ENCODE measurements around the gene IWS1.
"Not testable (repeated sequence)": the region's sequence is repeated elsewhere in the genome, so short reads cannot be mapped to it uniquely, and the experiment has no call there.

Gene IWS1

DNA sequence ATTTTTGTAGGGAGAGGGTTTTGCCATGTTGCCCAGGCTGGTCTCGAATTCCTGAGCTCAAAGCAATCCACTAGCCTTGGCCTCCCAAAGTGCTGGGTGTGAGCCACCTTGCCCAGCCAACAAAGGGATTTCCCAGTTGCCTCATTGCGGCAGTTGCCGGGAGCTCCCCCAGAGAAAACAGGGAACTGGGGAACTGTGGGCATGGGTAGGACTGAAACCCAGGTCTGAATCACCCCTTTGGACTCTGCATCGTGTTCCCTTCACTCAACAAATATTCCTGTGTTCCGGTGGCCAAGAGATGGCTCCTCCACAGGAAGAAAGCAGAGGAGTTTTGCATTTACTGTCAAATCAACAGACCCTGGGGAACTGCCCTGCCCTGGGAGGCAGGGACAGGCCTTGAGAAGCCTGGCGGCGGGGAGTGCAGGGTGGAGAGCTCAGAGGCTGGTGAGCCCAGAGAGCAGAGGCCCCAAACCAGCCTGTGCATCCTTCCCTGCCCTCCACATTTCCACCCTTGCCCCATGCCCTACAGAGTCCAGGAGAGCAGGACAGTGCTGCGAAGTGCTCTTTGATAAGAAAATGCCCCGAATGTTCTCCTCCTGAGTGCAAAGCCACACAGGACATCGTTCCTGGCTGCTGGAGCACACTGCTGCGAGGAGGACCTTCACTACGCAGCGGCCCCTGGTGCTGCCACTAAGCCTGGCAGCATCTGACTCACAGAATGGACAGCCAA, 34.1 kb upstream of the IWS1 start:
- DNase-seq, result no peak

- DNase-seq, result no peak
Observed at GRCh38 chr2:127559454-127559853, 33.2 kb upstream of the IWS1 start.

GRCh38 chr2:127558911-127559310, 32.6 kb upstream of the IWS1 start:
- no peak for DNase-seq

- DNase-seq, result no peak
Observed at GRCh38 chr2:127552846-127553245, 26.6 kb upstream of the IWS1 start.

DNA sequence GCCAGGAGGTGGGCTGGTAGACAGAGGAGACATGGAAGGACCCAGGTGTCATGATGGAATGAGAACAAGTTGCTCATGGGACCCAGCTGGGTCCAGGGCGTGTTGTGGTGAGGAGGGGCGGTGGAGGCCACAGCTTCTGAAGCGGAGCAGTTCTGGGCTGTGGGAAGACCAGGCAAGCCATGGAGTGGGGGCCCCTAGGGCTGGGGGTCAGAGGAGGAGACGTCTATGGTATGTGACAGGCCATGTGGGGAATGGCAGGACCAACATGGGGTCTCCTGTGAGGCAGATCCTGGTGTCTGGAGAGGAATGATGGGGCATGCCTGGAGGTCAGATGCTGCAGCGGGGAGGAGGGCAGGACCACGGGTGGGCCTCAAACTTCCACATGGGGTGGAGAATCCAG, 26.0 kb upstream of the IWS1 start:
- no peak for DNase-seq

- no peak for DNase-seq
Observed at GRCh38 chr2:127551221-127551930, 25.1 kb upstream of the IWS1 start.

GRCh38 chr2:127546797-127547196, 20.5 kb upstream of the IWS1 start:
- DNase-seq, result no peak

DNA sequence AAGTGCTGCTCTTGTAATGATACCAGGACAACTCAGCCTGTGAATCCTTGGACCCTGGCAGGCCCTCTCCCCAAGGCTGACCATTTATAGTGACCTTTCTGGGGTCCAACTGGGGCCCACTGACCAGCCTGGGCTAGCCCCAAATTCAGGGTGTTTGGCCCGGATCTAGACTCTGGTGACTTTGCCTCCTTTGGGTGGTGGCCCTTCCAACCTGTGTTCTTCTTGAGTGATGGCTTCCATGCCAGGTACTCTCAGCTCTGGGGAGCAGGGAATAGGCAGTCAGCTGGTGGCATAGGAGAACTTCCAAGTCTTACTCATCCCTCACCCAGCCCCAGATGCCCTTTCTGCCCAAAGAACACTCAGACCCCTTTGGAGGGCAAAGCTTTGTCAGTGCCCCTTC, 19.5 kb upstream of the IWS1 start:
- no peak for DNase-seq

- DNase-seq, result no peak
Observed at GRCh38 chr2:127545189-127545588, 18.9 kb upstream of the IWS1 start.

- DNase-seq, result peak; percentile 70
Observed at GRCh38 chr2:127543013-127543501, 16.8 kb upstream of the IWS1 start.

- peak; percentile 50 for DNase-seq
Observed at GRCh38 chr2:127542231-127542630, 15.9 kb upstream of the IWS1 start.

DNA sequence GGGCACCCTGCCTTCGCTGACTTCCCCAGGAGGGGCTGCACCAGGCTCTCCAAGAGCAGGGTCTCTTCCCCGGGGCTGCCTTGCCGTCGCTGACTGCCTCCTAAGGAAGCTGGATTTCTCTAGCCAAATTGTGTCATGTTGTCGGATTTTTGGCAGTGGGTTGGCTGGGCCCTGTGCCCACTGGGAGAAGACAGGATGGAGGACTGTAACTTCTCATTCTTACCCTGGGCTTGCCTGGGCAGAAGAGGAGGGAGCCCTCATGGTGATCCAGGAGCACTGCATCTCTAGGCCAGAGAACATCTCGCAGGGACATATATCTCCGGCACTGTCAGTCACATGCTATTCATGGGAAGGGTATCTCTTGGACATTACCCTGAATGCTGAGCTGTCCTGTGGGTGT, 15.5 kb upstream of the IWS1 start:
- DNase-seq, result no peak

- no peak for DNase-seq
Observed at GRCh38 chr2:127537644-127538043, 11.4 kb upstream of the IWS1 start.

DNA sequence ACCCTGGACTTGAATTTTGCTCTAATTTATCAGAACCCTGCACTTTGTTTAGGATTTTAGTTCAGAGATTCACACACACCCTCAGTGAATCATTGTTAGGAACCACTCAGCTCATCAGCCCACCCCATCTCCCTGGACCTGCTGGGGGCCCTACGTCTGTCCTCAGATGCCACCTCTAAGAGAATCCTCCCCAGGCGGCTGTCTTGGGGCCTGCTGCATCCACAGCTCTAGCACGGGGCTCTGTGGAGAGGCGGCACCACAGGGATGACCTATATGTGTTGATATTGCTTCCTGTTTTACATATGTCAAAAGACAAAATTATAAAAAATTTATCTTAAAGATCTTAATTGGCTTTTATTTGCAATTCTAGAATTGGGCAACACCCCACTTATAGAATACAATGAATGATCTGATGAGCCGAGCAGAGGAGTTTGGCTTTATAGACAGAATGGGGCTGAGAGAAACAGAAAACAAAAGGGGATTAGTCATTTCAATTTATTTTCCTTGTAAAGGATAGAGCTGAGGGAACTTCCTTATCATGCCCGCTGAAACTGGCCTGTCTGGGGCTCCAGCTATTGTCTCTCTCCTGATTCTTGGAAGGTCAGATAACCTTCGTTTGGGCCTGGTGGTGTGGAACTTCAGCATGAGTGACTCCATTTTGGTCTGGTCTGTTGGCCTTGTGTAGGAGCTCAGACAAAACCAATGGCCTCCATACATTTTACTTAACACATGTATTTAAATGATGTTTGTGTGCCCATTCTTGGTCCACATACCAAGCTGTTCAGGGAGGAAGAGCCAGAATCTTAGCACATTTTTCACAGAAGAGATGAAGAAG, 10.6 kb upstream of the IWS1 start:
- no peak for DNase-seq

- DNase-seq, result no peak
Observed at GRCh38 chr2:127535918-127536317, 9.6 kb upstream of the IWS1 start.

- DNase-seq, result no peak
Observed at GRCh38 chr2:127535422-127535901, 9.2 kb upstream of the IWS1 start, which contains the start of gene MYO7B. MYO7B (plus strand) TSS chr2:127535683; CDS start chr2:127559723, 24,040 bp downstream.

GRCh38 chr2:127532296-127532695, 6.0 kb upstream of the IWS1 start:
- DNase-seq, result no peak

DNA sequence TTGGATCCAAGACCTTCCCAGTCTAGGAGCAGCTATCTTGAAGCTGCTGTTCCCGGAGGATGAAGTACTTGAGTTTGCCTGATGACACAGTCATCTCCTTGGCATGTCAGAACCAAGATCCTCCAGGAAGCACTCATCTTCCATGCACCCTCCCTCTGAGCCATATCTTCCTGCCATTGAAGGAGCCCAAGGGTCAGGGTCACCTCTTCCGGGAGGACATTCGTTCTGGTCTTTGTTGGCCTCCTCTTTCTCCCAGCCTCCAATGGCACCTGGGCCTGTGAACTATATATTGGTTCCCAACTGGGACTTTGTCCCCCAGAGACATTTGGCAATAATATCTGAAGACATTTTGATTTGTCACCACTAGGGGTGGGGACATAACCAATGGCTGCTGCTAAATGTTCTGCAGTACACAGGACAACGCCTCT, 4.9 kb upstream of the IWS1 start:
- no peak for DNase-seq

- no peak for DNase-seq
Observed at GRCh38 chr2:127530245-127531140, 4.2 kb upstream of the IWS1 start.

GRCh38 chr2:127529416-127529815, 3.1 kb upstream of the IWS1 start:
- DNase-seq, result not testable (repeated sequence)

DNA sequence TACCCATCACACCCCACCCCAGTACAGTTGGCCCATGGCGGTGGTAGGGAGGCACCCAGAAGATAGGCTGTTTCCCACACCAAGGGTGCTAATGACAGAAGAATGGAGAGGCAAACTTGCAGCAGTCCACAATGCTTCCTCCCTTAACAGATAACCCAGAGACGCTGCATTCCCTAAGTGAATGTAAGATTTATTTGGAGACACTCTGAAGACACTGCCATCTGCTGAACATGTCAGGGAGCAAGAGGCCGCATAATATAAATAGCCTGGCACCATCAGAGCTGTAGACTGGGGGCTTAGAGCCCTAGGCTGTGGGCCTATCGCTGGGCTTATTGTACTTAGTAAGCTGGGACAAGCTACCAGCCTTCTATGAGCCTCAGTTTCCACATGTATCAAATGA, 2.2 kb upstream of the IWS1 start:
- no peak for DNase-seq
